HG02981 (cell line): ENCODE data around the gene HNRNPA0.

Source experiments
- ATAC-seq: cut with Tn5 transposase; IDR thresholded peaks from one replicate; pipeline ENCODE4 v1.9.1; 2021; ENCODE audit warnings: mild to moderate bottlenecking, moderate library complexity; ENCODE audit not compliant: unreplicated experiment

Gene HNRNPA0

GRCh38 chr5:137754961-137755762, 999 bp upstream of the HNRNPA0 start:
- peak; percentile 11 for ATAC-seq

GRCh38 chr5:137753691-137754187, 424 bp downstream of the HNRNPA0 start:
- ATAC-seq: peak; percentile 4

- no peak for ATAC-seq
These were observed 1.1 kb downstream of the HNRNPA0 start for GRCh38 chr5:137752905-137753690.

- no peak for ATAC-seq
These were observed 2.2 kb downstream of the HNRNPA0 start for GRCh38 chr5:137751869-137752491.

GRCh38 chr5:137750436-137750835, 3.7 kb downstream of the HNRNPA0 start:
- no peak for ATAC-seq

- no peak for ATAC-seq
These were observed 6.3 kb downstream of the HNRNPA0 start for GRCh38 chr5:137747848-137748247.

- peak; percentile 64 for ATAC-seq
These were observed 11.0 kb downstream of the HNRNPA0 start for GRCh38 chr5:137743031-137743640.

- ATAC-seq: no peak
These were observed 12.4 kb downstream of the HNRNPA0 start for GRCh38 chr5:137741718-137742117.

GRCh38 chr5:137739737-137740136, 14.4 kb downstream of the HNRNPA0 start:
- no peak for ATAC-seq

- no peak for ATAC-seq
These were observed 15.2 kb downstream of the HNRNPA0 start for GRCh38 chr5:137738947-137739346.

- no peak for ATAC-seq
These were observed 16.6 kb downstream of the HNRNPA0 start for GRCh38 chr5:137737349-137738131.

GRCh38 chr5:137736496-137736895, 17.7 kb downstream of the HNRNPA0 start:
- no peak for ATAC-seq

GRCh38 chr5:137735555-137736284, 18.4 kb downstream of the HNRNPA0 start, which contains the start of gene KLHL3:
TSS of gene KLHL3 (minus strand) at chr5:137736089. CDS start at chr5:137735646, 443 bp downstream.
- peak; percentile 54 for ATAC-seq

GRCh38 chr5:137734962-137735554, 19.1 kb downstream of the HNRNPA0 start:
- ATAC-seq: peak; percentile 23

- no peak for ATAC-seq
These were observed 19.8 kb downstream of the HNRNPA0 start for GRCh38 chr5:137734331-137734730.

- no peak for ATAC-seq
These were observed 20.2 kb downstream of the HNRNPA0 start for GRCh38 chr5:137733922-137734321.

GRCh38 chr5:137733006-137733405, 21.2 kb downstream of the HNRNPA0 start:
- ATAC-seq: no peak

- ATAC-seq: no peak
These were observed 23.0 kb downstream of the HNRNPA0 start for GRCh38 chr5:137731176-137731575.

GRCh38 chr5:137730336-137730735, 23.8 kb downstream of the HNRNPA0 start:
- no peak for ATAC-seq
